Spleen (tissue), 7 donors: Measurements from ENCODE around the gene LATS1.

Experiments
- CTCF ChIP-seq, 11 experiments: fragments of 200-600 bp in 7 of 11; fragments of 450-650 bp in 4 of 11; sonication (generic) in 4 of 11; IDR thresholded peaks in 8 of 11; conservative IDR thresholded peaks in 3 of 11; 1 replicate in 7 of 11; 2 replicates in 4 of 11; pipeline versions ENCODE4 v1.4.0 to v1.8.0; 2016 to 2021; ENCODE audit warnings: antibody characterized with exemption in 11 of 11, inconsistent platforms in 4 of 11, mild to moderate bottlenecking in 1 of 11
- POLR2A ChIP-seq, 3 donors: fragments of 450-650 bp; IDR thresholded peaks; one replicate each; pipeline ENCODE4 v1.5.1; 2017; ENCODE audit warnings: antibody characterized with exemption in 3 of 3, mild to moderate bottlenecking in 1 of 3
- POLR2AphosphoS5 ChIP-seq, 3 donors: sonication (generic); formaldehyde crosslinking; IDR thresholded peaks; one replicate each; pipeline ENCODE4 v1.5.1; 2017; ENCODE audit warnings: antibody characterized with exemption in 3 of 3
- donor health status: DM: no; HTN: no; CAD: no; lungs with moderate emphysema.
- donor health status: DM: no; HTN: no; CAD: no.
- donor health status: DM: no; HTN: no; CAD: no.

GRCh38 chr6:149733089-149733720 lies 15.3 kb upstream of the LATS1 start:
- TF ChIP-seq CTCF (IDR thresholded peaks at IDR 0.05 in 8 of 11, conservative IDR thresholded peaks at IDR 0.05 in 3 of 11) = no peak
- TF ChIP-seq POLR2A (IDR thresholded peaks at IDR 0.05) = no peak
- TF ChIP-seq POLR2AphosphoS5 (IDR thresholded peaks at IDR 0.05) = no peak
